Measurements from ENCODE around the gene SPAG16.
"Not testable (repeated sequence)": the region's sequence is repeated elsewhere in the genome, so short reads cannot be mapped to it uniquely, and the experiment has no call there.

SPAG16 gene

DNA sequence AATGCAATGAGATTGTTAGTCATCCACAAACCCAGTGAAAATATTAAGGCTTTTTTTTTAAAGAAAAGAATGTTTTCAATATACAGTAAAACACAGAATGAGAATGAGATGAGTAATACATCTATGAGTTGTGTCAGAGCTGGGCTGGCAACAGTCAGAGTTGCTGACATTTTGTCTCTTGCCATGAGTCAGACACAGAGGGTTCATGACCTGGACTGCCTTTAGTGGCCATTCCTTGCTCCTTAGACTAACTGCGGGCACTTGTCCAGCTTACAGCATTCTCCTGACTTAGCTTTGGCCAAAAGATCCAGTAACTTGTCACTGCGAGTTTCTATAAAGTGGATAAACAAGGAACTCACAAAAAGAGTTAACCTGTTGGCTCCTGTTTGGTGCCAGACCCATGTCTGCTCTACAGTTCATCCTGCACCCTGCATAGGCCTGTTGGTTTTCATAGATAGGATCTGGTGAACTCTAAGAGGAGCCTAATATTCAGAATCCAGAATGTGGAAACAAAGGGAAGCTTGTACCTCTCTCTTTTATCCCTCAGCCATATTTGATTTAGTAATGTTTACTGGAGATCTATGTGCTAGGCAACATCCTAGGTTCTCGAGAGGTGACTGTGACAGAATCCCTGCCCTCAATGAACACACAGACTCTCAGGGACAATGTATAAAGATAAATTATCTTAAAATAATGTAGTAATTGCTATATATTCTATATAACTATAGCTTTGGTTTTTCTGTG, 735.1 kb downstream of the SPAG16 start:
- Histone ChIP-seq H3K36me3 (ENCODE audit: control insufficient read depth, insufficient read depth, low read length) (no peaks in the 10 kb centered on the region), H3K27ac (ENCODE audit: low read depth, low read length) (no peak overlapping the region), H3K27me3 (ENCODE audit: control insufficient read depth, insufficient read depth, low read length) (no peaks in the 10 kb centered on the region), H3K4me3 (ENCODE audit: low read length) (no peak overlapping the region), H3K4me1 (ENCODE audit: control insufficient read depth, insufficient read depth, low read length) (peaks cover 3% of the 10 kb centered on the region), H3K9ac (ENCODE audit: low read length) (no peak overlapping the region)

DNA sequence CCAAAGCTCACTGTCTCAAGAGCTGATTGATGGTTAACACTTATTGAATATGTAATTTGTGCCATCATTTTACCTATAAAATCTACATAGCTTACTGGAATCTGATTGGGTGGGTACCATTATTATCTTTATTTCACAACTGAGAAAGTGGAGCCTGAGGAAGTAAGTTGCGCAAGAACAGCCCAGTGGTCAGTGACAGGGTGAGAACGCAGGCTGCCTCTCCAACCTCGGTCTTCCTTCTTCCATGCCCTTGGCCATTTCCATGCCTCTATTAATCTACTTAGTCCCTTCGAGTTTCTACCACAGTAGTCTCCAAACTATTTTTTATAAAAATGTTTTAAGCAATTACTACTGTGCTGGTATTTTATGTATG, 735.7 kb downstream of the SPAG16 start:
- Histone ChIP-seq H3K27ac (ENCODE audit: low read depth, low read length) (no peak overlapping the region), H3K27me3 (ENCODE audit: control insufficient read depth, insufficient read depth, low read length) (no peaks in the 10 kb centered on the region), H3K36me3 (ENCODE audit: control insufficient read depth, insufficient read depth, low read length) (no peaks in the 10 kb centered on the region), H3K9ac (ENCODE audit: low read length) (no peak overlapping the region), H3K4me3 (ENCODE audit: low read length) (no peak overlapping the region), H3K4me1 (ENCODE audit: control insufficient read depth, insufficient read depth, low read length) (peaks cover 3% of the 10 kb centered on the region)

DNA sequence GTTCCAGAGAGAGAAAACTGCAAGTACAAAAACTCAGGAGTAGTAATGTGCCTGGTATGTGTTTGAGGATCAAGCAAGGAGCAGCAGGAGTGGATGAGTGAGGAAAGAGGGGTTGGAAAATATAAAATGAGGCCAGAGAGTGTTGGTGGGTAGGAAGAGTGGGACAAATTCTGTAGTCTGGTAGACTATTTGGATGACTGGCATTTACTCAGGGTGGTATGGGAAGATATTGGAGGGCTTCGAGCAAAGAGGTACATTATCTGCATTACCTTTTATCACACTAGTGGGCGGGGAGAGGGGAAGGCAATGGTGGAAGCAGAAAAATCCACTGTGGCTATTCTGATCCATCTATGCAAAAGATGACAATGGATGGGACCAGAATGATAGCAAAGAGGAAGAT, 744.9 kb downstream of the SPAG16 start:
- Histone ChIP-seq H3K4me1 (ENCODE audit: control insufficient read depth, insufficient read depth, low read length) (no peaks in the 10 kb centered on the region), H3K36me3 (ENCODE audit: control insufficient read depth, insufficient read depth, low read length) (no peaks in the 10 kb centered on the region)

DNA sequence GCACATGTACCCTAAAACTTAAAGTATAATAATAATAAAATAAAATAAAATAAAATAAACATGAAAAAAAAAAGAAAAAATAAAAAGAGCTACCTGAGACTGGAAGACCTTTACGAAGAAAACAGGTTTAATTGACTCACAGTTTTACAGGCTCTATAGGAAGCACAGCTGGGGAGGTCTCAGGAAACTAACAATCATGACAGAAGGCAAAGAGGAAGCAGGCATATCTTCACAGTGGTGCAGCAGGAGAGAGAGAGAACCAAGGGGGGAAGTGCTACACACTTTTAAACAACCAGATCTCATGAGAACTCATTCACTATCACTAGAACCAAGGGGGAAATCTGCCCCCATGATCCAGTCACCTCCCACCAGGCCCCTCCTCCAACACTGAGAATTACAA, 747.3 kb downstream of the SPAG16 start:
- no peaks in the 10 kb centered on the region for H3K36me3 ChIP-seq (ENCODE audit: control insufficient read depth, insufficient read depth, low read length)
- no peak overlapping the region for H3K9ac ChIP-seq (ENCODE audit: low read length)
- no peaks in the 10 kb centered on the region for H3K27me3 ChIP-seq (ENCODE audit: control insufficient read depth, insufficient read depth, low read length)
- no peak overlapping the region for H3K4me3 ChIP-seq (ENCODE audit: low read length)
- no peaks in the 10 kb centered on the region for H3K4me1 ChIP-seq (ENCODE audit: control insufficient read depth, insufficient read depth, low read length)
- no peak overlapping the region for H3K27ac ChIP-seq (ENCODE audit: low read depth, low read length)

More for the DNA sequence above, 744.9 kb downstream of the SPAG16 start:
- Histone ChIP-seq H3K27ac (ENCODE audit: low read depth, low read length) (no peak overlapping the region), H3K27me3 (ENCODE audit: control insufficient read depth, insufficient read depth, low read length) (no peaks in the 10 kb centered on the region), H3K4me3 (ENCODE audit: low read length) (no peak overlapping the region), H3K9ac (ENCODE audit: low read length) (no peak overlapping the region)

DNA sequence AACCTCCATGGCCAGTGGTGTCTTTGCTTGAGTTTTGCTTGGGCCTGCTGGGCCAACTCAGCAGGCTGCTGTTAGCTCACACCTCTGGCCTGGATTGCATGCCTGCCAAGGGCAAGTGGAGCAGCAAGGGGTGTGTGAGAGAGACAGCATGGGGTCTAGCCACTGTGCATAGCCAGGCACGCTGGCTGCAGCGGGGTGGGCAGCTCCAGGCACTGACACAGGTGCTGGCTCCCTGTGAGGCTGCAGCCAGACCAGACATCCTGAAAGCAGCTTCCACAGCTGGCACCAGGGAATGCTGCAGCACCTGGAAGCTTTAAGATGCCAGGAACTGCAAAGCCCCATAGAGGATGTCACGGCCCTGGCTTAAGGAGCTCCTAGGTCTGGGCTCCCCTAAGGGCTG, 750.2 kb downstream of the SPAG16 start:
- Histone ChIP-seq H3K27ac (ENCODE audit: low read depth, low read length) (no peak overlapping the region), H3K27me3 (ENCODE audit: control insufficient read depth, insufficient read depth, low read length) (no peaks in the 10 kb centered on the region), H3K4me3 (ENCODE audit: low read length) (no peak overlapping the region), H3K9ac (ENCODE audit: low read length) (no peak overlapping the region), H3K4me1 (ENCODE audit: control insufficient read depth, insufficient read depth, low read length) (no peaks in the 10 kb centered on the region), H3K36me3 (ENCODE audit: control insufficient read depth, insufficient read depth, low read length) (no peaks in the 10 kb centered on the region)

DNA sequence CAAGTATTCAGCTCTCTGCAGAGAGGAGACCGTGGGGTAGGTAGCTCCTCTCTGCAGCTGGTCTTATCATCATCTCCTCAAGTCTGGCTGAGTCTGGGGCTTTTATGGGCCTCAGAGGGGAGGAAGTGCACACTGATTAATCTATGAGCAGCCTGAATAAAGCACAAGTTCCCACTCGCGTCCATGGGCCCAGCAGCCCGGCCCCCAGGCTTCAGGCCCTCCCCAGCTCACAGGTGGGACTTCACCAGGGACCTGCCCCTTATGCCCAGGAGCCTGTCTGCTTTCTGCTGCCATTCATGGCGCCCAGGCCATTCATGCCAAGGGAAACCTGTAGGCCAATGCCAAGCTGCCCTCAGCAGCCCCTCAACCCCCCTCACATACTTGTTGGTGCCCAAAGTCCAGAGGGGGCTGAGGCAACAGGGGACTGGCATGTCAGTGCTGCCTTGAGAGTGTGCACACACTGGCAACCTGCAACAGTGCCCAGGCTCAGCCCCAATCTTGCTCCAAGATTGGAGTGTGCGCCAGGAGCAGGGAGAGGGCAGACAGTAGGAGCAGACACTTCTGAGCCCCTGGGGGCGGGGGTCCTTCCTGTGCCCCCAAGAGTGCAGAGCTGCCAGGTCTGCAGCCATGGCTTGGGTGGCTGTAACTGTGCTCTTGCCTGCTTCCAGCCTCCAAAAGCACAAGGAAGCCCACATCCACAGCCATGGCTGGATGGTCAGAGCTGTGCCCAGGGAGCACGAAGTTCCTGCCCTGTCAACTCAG, 751.0 kb downstream of the SPAG16 start:
- H3K36me3 ChIP-seq (ENCODE audit: control insufficient read depth, insufficient read depth, low read length), result no peaks in the 10 kb centered on the region
- no peaks in the 10 kb centered on the region for H3K27me3 ChIP-seq (ENCODE audit: control insufficient read depth, insufficient read depth, low read length)
- H3K4me3 ChIP-seq (ENCODE audit: low read length), result no peak overlapping the region
- no peak overlapping the region for H3K27ac ChIP-seq (ENCODE audit: low read depth, low read length)
- no peak overlapping the region for H3K9ac ChIP-seq (ENCODE audit: low read length)
- H3K4me1 ChIP-seq (ENCODE audit: control insufficient read depth, insufficient read depth, low read length), result no peaks in the 10 kb centered on the region

DNA sequence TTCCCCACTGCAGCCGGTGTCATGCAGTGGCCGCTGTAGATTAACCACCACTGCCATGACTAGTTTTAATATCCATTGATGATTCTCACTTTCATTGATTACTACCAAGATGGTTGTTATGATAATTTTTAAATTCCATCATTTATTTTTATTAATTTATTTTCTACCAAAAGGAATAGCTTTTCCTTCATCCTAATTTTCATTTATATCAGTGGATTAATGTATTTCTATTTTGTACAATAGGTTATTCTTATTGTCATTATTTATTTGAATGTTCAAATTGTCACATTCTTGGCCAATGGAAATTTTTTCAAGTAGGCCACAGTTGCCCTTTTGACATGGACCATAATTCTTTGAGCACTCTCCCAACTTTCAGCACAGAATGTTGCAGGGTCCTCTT, 751.7 kb downstream of the SPAG16 start:
- no peaks in the 10 kb centered on the region for H3K27me3 ChIP-seq (ENCODE audit: control insufficient read depth, insufficient read depth, low read length)
- H3K4me1 ChIP-seq (ENCODE audit: control insufficient read depth, insufficient read depth, low read length), result no peaks in the 10 kb centered on the region
- H3K36me3 ChIP-seq (ENCODE audit: control insufficient read depth, insufficient read depth, low read length), result no peaks in the 10 kb centered on the region
- H3K9ac ChIP-seq (ENCODE audit: low read length), result no peak overlapping the region
- H3K27ac ChIP-seq (ENCODE audit: low read depth, low read length), result no peak overlapping the region
- no peak overlapping the region for H3K4me3 ChIP-seq (ENCODE audit: low read length)

DNA sequence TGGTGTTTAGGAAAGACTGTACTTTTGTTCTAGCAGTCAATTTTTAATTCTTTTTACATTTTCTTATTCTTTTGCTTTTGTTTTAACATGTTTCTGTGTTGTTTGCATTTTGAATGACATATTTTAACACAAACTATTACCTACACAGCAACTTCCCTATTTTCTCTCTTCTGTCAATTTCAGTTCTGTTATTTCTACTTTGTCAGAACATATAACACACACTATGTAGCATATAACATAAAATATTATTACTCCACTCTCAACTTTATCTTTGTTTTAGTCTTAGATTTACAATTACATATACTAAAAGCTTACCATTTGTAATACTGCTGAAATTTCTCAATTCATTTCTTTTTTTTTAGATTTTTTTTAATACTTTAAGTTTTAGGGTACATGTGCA, 753.9 kb downstream of the SPAG16 start:
- no peak overlapping the region for H3K9ac ChIP-seq (ENCODE audit: low read length)
- no peak overlapping the region for H3K4me3 ChIP-seq (ENCODE audit: low read length)
- no peaks in the 10 kb centered on the region for H3K4me1 ChIP-seq (ENCODE audit: control insufficient read depth, insufficient read depth, low read length)
- no peak overlapping the region for H3K27ac ChIP-seq (ENCODE audit: low read depth, low read length)
- H3K27me3 ChIP-seq (ENCODE audit: control insufficient read depth, insufficient read depth, low read length), result no peaks in the 10 kb centered on the region
- H3K36me3 ChIP-seq (ENCODE audit: control insufficient read depth, insufficient read depth, low read length), result no peaks in the 10 kb centered on the region

DNA sequence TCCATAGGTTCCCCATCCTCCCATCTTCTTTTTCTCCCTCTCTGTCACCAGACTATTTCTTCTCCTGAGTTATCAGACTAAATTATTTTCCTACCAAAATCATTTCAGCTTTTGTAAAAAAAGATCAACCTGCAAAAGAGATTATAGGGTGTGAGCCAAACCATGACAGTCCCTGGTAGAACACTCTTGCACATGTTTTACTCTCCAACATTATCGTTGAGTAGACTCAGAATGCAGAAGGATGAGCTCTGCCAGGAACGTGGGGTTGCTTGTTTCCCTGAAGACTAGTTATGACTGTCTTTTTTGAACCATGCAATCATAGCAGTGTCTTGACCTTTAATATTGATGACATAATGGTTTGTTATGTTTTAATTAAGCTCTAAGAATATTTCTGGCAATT, 766.5 kb downstream of the SPAG16 start:
- Histone ChIP-seq H3K36me3 (ENCODE audit: control insufficient read depth, insufficient read depth, low read length) (no peaks in the 10 kb centered on the region), H3K4me3 (ENCODE audit: low read length) (no peak overlapping the region), H3K27me3 (ENCODE audit: control insufficient read depth, insufficient read depth, low read length) (no peaks in the 10 kb centered on the region), H3K27ac (ENCODE audit: low read depth, low read length) (no peak overlapping the region), H3K4me1 (ENCODE audit: control insufficient read depth, insufficient read depth, low read length) (no peaks in the 10 kb centered on the region), H3K9ac (ENCODE audit: low read length) (no peak overlapping the region)

DNA sequence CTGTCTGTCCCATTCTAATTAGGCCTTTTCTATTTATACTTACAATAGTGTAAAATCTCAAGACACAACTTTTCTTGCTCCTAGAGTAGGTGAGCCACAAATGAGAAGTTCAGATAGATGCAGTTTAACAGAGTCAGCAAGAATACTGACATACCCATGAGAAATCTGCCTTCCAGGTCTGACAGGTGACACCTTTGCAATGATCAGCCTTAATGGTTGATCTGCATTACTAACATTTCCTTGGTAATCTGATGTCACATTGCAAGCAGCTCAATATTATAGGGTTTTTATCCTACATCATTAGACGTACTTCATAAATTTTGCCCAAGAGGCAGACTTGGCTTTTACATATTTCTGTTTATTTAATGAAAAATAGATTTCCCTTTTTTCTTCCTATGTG, 767.3 kb downstream of the SPAG16 start:
- Histone ChIP-seq H3K27ac (ENCODE audit: low read depth, low read length) (no peak overlapping the region), H3K4me1 (ENCODE audit: control insufficient read depth, insufficient read depth, low read length) (no peaks in the 10 kb centered on the region), H3K36me3 (ENCODE audit: control insufficient read depth, insufficient read depth, low read length) (no peaks in the 10 kb centered on the region), H3K9ac (ENCODE audit: low read length) (no peak overlapping the region), H3K27me3 (ENCODE audit: control insufficient read depth, insufficient read depth, low read length) (no peaks in the 10 kb centered on the region), H3K4me3 (ENCODE audit: low read length) (no peak overlapping the region)

DNA sequence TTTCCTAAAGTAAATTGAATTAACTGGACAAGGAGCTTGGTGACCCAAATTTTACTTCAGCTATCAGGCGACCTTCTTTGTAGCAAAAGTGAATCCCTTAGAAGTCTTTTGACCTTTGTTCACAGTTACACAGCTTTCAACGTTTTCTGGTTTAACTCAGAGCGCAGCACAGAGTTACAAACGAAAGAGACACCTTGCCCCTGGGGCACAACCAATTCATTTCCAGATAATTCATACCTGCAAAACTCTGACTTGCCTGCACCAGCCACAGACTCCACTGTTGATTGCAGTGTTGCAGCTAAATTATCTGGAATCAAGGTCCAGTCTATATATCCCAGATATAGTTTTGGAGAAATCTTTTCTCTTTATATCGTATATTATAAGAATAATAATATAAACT, 768.0 kb downstream of the SPAG16 start:
- H3K4me1 ChIP-seq (ENCODE audit: control insufficient read depth, insufficient read depth, low read length), result no peaks in the 10 kb centered on the region
- no peak overlapping the region for H3K27ac ChIP-seq (ENCODE audit: low read depth, low read length)
- no peak overlapping the region for H3K4me3 ChIP-seq (ENCODE audit: low read length)
- no peaks in the 10 kb centered on the region for H3K36me3 ChIP-seq (ENCODE audit: control insufficient read depth, insufficient read depth, low read length)
- no peaks in the 10 kb centered on the region for H3K27me3 ChIP-seq (ENCODE audit: control insufficient read depth, insufficient read depth, low read length)
- H3K9ac ChIP-seq (ENCODE audit: low read length), result no peak overlapping the region

DNA sequence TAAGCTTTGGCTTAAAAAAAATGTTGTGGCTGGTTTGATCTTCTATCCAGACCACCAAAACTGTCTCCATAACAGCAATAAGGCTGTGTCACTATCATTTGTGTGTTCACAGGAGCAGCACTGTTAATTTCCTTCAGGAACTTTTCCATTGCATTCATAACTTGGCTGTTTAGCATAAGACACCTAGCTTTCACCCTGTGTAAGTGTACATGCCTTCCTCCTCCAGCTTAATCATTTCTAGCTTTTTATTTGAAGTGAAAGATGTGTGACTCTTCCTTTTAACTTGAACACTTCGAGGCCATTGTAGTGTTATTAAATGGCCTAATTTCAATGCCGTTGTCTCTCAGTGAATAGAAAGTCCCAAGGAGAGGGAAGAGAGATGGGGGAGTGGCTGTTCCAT, 773.7 kb downstream of the SPAG16 start:
- Histone ChIP-seq H3K36me3 (ENCODE audit: control insufficient read depth, insufficient read depth, low read length) (no peaks in the 10 kb centered on the region), H3K4me3 (ENCODE audit: low read length) (no peak overlapping the region), H3K4me1 (ENCODE audit: control insufficient read depth, insufficient read depth, low read length) (no peaks in the 10 kb centered on the region), H3K27ac (ENCODE audit: low read depth, low read length) (no peak overlapping the region), H3K9ac (ENCODE audit: low read length) (no peak overlapping the region), H3K27me3 (ENCODE audit: control insufficient read depth, insufficient read depth, low read length) (no peaks in the 10 kb centered on the region)

DNA sequence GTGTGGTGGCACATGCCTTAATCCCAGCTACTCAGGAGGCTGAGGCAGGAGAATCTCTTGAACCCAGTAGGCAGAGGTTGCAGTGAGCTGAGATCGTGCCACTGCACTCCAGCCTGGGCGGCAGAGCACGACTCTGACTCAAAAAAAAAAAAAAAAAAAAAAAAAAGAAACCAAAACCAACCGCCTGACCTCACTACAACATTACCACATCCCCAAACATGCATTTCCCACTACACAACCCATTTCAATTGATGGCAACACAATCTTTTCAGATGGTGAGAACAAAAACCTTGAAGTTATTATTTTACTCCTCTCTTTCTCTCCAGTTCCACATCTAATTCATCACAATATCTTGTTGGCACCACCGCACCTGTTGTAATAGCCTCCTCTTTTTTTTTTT, 778.0 kb downstream of the SPAG16 start:
- not testable (repeated sequence) for H3K9ac ChIP-seq (ENCODE audit: low read length); H3K4me1 ChIP-seq (ENCODE audit: control insufficient read depth, insufficient read depth, low read length); H3K36me3 ChIP-seq (ENCODE audit: control insufficient read depth, insufficient read depth, low read length); H3K4me3 ChIP-seq (ENCODE audit: low read length); H3K27me3 ChIP-seq (ENCODE audit: control insufficient read depth, insufficient read depth, low read length); H3K27ac ChIP-seq (ENCODE audit: low read depth, low read length)

All from rectal smooth muscle tissue (tissue), 1 donor.